HG03521 (cell line): Measurements from ENCODE around the gene FREM3.
"Not testable (repeated sequence)": the region's sequence is repeated elsewhere in the genome, so short reads cannot be mapped to it uniquely, and the experiment has no call there.

Source experiments
- ATAC-seq: cut with Tn5 transposase; IDR thresholded peaks from one replicate; pipeline ENCODE4 v1.9.1; 2021; ENCODE audit warnings: mild to moderate bottlenecking, moderate library complexity; ENCODE audit not compliant: unreplicated experiment

Gene FREM3

GRCh38 chr4:143700416-143701352 is at the start of gene FREM3:
TSS of gene FREM3 (minus strand) at chr4:143700675. CDS start at chr4:143700675, 0 bp downstream.
- peak; percentile 46 for ATAC-seq

GRCh38 chr4:143745874-143746273 is 45.4 kb upstream of the FREM3 start:
- ATAC-seq, result no peak

GRCh38 chr4:143743591-143743990 is 43.1 kb upstream of the FREM3 start:
- no peak for ATAC-seq

GRCh38 chr4:143742834-143743233 is 42.4 kb upstream of the FREM3 start:
- no peak for ATAC-seq

GRCh38 chr4:143736861-143737260 is 36.4 kb upstream of the FREM3 start:
- no peak for ATAC-seq

- not testable (repeated sequence) for ATAC-seq
Measured at GRCh38 chr4:143736061-143736460, 35.6 kb upstream of the FREM3 start.

GRCh38 chr4:143728166-143728565 is 27.7 kb upstream of the FREM3 start:
- no peak for ATAC-seq

GRCh38 chr4:143726714-143727113 is 26.2 kb upstream of the FREM3 start:
- ATAC-seq, result no peak

- ATAC-seq, result no peak
Measured at GRCh38 chr4:143721317-143721716, 20.8 kb upstream of the FREM3 start.

- not testable (repeated sequence) for ATAC-seq
Measured at GRCh38 chr4:143718748-143719147, 18.3 kb upstream of the FREM3 start.

GRCh38 chr4:143713955-143714625 is 13.6 kb upstream of the FREM3 start:
- ATAC-seq, result no peak

- ATAC-seq, result no peak
Measured at GRCh38 chr4:143713553-143713952, 13.1 kb upstream of the FREM3 start.

- no peak for ATAC-seq
Measured at GRCh38 chr4:143712155-143712550, 11.7 kb upstream of the FREM3 start.

GRCh38 chr4:143711543-143712154 is 11.2 kb upstream of the FREM3 start:
- no peak for ATAC-seq

- no peak for ATAC-seq
Measured at GRCh38 chr4:143701365-143701764, 890 bp upstream of the FREM3 start.

- peak; percentile 19 for ATAC-seq
Measured at GRCh38 chr4:143700046-143700415, 444 bp downstream of the FREM3 start.

- ATAC-seq, result no peak
Measured at GRCh38 chr4:143699331-143700045, 987 bp downstream of the FREM3 start.

GRCh38 chr4:143693856-143694255 is 6.6 kb downstream of the FREM3 start:
- ATAC-seq, result no peak

- ATAC-seq, result no peak
Measured at GRCh38 chr4:143692241-143692640, 8.2 kb downstream of the FREM3 start.

- no peak for ATAC-seq
Measured at GRCh38 chr4:143679434-143679833, 21.0 kb downstream of the FREM3 start.

GRCh38 chr4:143673629-143674028 is 26.8 kb downstream of the FREM3 start:
- ATAC-seq, result not testable (repeated sequence)
